Stimulated activated CD8-positive, alpha-beta memory T cell treated with anti-CD3 and anti-CD28 coated beads, Interleukin-2, amount 100 ng/mL, for 1 hour (primary cell): ENCODE measurements around the gene POTEB3.
"Not testable (repeated sequence)": the region's sequence is repeated elsewhere in the genome, so short reads cannot be mapped to it uniquely, and the experiment has no call there.

Experiments
- DNase-seq, 2 donors: peaks; one replicate each; pipeline ENCODE4 v3.0.0-alpha.2; 2020; ENCODE audit warnings: low read depth in 2 of 2

POTEB3 gene

DNA sequence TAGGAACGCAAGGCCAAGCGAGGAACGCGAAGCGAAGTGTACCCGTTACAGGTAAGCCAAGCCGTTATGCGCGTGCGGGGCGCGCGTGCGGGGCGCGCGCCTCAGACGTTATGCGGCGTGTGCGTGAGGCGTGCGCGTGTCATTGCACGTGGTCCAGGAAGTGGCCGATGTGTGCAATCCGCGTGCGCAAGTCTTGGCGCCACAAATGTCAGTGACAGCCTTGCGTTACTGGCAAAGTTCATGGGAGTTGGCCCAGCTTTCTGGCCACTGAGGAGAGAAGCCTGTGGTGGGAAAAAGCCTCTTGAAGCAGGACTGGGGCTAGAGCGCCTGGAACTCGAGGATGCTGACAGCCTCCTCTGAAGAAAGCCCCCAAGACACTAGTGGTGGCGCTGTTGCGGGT lies at the start of gene POTEB3:
Gene POTEB3 (minus strand): TSS at position 101 of the 400 bp plus-strand sequence. CDS start 488 bp downstream, outside the sequence.
- not testable (repeated sequence) for DNase-seq

DNA sequence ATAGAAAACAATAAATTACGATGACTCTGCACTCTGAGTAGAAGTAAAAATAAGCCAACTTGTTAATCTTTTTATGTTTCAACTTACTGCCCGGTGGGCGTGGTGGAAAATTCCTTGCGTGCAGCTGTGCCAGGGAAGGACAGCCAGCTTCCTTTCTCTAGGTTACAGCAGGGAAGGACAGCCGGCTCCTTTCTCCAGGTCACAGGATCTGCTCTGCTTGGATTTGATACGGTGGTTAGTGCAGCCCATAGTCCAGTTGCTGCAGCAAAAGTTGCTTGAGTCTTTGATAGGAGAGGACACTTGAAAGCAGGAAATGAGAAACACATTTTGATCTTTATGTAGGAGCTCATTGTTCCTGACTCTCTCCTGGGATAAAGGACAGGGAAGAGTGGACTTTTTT lies 13.4 kb upstream of the POTEB3 start:
- DNase-seq, result not testable (repeated sequence)

DNA sequence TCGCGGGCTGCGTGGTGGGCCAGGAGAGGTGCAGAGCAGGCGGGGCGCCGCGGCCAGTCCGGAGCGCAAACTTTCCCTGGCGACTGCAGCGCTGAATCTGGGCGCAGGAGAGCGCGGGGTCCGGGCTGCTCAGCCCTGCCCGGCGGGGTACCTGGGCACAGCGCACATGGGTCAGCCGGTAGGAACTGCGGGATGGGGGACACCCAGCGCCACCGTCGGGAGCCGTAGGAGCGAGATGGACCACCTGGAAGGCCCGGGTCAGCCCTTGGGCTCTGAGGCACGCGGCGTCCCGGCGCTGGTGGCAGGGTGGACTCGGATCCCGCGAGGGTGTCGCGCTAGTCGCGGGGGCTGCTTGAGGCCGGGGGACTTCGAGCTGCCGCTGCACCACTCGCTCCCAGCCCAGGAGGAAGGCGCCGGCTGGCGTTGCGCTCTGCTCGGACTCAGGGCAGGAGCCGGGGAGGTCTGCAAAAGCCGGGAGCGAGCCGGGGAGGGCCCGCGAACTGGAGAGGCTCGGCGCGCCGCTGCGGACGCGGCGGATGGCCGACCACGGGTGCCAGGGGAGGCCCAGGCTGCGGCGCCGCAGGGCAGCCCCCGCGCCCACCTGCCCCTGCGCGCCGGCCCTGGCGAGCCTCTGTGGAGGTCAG lies 11.7 kb upstream of the POTEB3 start:
- DNase-seq, result not testable (repeated sequence)

DNA sequence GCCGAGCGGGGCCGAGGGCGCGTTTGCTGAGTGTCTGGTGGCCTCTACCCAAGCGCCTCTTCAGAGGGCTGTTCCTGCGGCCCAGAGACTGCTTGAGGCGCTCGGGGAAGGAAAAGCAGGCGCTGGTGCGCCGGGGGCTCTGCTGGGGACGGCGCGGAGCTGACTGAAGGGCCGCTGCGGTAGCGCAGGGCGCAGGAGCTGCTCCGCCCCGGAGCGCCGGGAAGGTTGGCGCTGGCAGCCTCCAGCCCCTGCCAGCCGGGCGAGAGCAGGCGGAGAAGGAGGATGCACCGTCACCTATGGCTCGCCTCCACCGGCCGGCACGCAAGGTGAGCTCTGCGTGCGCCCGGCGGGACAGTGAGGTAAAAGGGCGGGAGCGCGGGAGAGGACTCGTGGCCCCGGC lies 11.2 kb upstream of the POTEB3 start:
- not testable (repeated sequence) for DNase-seq

DNA sequence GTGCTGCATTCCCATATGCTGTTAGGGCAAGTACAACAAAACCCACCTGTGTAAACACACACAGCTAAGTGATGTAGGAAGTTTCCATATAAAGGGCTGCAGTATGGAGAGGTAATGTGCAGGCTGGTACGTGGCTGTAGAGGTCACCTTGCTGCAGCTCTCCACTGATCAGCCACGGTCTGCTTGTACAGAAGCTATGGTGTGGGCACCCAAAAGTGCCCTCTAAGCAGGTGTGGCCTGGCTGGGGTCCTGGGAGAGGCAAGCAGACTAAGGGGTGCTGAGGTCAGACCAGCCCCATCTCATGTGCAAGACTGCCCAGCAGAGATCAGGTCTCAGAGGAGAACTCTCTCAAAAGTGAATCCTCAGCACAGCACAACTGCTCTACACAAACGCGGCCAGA lies 32.9 kb downstream of the POTEB3 start:
- DNase-seq, result not testable (repeated sequence)

DNA sequence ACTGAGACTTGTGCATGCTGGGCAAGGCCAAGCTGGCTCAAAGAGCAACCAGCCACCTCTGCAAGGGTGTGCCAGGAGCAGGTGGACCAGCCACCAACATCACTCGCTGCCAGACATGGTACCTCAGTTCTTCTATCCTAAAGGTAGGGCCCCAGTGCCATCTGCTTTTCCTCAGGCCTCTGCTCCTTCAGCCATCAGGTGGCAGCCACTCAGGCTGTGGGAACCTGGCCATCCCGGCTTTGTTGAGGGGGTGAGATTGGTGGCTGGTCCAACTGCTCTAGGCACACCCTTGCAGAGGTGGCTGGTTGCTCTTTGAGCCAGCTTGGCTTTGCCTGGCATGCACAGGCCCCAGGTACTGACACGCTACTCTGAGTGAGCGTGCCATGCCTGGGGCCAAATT lies 38.8 kb downstream of the POTEB3 start:
- not testable (repeated sequence) for DNase-seq

DNA sequence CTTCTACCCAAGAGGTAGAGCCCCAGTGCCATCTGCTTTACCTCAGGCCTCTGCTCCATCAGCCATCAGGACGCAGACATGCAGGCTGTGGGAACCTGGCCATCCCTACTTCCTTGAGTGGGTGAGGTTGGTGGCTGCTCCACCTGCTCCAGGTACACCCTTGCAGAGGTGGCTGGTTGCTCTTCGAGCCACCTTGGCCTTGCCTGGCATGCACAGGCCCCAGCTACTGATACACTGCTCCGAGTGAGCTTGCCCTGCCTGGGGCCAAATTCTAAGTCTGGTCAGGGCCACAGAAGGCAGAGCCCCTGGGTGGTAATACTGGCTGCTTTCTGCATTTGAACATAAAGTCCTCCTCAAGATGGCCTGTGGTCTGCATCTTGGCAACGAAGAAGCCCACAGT lies 41.2 kb downstream of the POTEB3 start:
- DNase-seq, result not testable (repeated sequence)

DNA sequence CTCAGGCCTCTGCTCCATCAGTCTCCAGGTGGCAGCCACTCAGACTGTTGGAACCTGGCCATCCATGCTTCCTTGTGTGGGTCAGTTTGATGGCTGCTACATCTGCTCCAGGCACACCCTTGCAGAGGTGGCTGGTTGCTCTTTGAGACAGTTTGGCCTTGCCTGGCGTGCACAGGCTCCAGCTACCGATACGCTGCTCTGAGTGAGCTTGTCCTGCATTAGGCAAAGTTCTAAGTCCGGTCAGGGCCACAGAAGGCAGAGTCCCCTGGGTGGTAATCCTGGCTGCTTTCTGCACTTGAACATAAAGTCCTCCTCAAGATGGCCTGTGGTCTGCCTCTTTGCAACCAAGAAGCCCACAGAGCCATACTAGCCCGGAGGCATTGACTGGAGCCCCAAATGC lies 41.8 kb downstream of the POTEB3 start:
- DNase-seq, result not testable (repeated sequence)

DNA sequence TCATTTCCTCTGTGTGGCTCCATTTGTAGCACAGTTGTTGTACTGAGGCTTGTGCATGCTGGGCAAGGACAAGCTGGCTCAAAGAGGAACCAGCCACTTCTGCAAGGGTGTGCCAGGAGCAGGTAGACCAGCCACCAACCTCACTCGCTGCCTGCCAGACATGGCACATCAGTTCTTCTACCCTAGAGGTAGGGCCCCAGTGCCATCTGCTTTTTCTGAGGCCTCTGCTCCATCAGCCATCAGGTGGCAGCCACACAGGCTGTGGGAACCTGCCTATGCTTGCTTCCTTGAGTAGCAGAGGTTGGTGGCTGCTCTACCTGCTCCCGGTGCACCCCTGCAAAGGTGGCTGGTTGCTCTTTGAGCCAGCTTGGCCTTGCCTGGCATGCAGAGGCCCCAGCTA lies 42.6 kb downstream of the POTEB3 start:
- DNase-seq, result not testable (repeated sequence)

DNA sequence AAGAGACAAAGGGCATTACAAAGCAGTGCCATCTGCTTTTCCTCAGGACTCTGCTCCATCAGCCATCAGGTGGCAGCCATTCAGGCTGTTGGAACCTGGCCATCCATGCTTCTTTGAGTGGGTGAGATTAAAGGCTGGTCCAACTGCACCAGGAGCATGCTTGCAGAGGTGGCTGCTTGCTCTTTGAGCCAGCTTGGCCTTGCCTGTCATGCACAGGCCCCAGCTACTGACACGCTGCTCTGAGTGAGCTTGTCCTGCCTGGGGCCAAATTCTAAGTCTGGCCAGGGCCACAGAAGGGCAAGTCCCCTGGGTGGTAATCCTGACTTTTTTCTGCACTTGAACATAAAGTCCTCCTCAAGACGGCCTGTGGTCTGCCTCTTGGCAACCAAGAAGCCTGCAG lies 43.1 kb downstream of the POTEB3 start:
- not testable (repeated sequence) for DNase-seq

DNA sequence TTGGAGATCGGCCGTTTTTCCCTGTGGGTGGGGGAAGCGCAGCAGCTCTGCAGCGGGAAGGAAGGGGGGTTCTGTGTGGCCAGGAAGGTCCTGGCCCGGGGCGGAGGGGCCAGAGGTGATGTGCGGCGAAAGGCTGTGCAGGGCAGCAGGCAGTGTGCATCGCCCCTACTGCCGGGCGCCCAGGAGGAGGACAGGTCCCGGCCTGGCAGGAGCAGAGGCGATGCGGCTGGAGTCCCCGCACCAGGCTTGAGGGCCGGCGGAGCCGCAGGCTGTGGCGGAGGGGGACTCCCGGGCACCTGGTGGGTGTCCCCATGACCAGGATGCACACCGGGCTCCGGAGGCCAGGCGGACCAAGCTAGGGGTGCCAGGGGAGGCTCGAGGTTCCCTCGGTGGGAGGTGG lies 54.3 kb downstream of the POTEB3 start:
- DNase-seq, result not testable (repeated sequence)

DNA sequence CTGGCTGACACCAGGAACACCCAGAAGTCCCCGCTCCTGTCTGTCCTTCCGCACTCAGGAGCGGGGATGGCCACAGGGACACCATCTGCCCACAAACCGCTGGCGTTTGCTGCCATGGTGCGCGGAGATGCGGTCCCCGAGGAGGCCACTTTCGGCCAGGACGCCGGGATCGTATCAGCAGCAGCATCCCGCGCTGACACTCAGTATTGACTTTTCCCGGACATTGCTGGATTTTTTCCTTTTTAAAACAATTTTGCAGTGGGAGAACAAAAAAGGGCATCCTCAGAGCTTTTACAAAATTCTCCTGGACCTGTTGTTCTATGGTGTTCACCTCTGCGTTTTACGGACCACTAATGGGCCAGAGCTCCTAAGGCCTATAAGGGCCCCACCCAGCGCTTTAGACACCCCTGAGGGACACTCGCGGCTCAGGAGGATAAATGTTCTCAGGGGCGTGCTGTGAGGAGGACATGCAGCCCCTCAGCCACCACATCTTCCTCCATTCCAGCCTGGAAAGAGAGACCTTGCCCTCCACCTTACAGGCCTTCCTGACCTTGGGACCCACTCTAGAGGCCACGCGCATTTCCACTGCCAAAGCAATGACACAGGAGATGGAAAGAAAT lies 56.3 kb downstream of the POTEB3 start:
- DNase-seq, result not testable (repeated sequence)

DNA sequence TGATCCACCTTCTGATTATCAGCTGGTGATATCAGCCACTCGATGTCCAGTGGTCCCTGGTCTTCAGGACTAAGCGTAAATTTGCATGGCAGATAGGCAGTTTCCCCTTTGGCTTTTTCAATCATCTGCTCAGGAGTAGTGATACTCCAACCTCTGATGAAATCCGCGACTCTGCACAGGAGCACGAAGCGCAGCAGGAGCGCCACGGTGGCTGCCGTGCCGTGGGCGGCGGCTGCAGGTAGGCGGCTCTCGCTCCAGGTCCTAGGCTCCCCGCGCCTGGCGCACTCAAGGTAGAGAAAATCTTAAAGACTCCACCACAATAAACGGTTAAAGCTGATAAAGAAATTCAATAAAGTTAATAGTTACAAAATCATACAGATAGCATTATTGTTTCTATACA lies 66.6 kb downstream of the POTEB3 start:
- not testable (repeated sequence) for DNase-seq

DNA sequence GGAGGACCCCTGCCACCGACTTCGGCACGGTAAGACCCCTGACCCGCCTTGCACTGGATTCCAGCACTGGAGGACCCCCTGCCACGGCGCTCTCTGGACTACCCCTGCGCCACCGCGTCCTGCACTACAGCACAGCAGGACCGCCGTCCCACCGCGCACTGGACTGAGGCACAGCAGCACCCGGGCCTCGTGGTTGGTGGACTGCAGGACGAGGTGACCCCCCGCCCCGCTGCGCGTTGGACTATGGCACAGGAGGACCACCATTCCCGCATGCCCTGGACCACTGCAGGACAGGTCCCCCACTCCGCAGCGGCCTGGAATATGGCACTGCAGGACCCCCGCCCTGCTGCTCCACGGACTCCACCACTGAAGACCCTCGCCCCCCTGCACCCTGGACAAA lies 71.1 kb downstream of the POTEB3 start:
- DNase-seq, result not testable (repeated sequence)

DNA sequence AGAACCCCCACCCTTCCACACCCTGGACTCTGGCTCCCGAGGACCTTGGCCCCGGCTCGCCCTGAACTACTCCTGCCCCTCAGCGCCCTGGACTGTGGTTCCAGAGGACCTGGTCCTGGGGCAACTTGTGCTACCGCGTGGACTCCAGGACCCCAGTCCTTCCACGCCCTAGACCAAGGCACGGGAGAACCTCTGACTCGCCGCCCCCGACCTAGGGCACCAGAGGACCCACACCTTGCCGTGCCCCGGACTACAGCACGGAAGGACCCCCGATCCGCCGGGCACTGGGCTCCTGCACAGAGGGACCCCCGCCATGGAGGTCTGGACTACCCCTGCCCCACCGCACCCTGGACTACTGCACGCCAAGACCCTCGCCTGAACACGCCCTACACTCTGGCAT lies 71.7 kb downstream of the POTEB3 start:
- not testable (repeated sequence) for DNase-seq
